Stimulated activated CD4-positive, alpha-beta T cell treated with anti-CD3 and anti-CD28 coated beads, Interleukin-2, amount 100 ng/mL, for 24 hours (primary cell): ENCODE data around the gene HERC2.
"Not testable (repeated sequence)": the region's sequence is repeated elsewhere in the genome, so short reads cannot be mapped to it uniquely, and the experiment has no call there.

Source experiments
- DNase-seq, 2 donors: peaks; one replicate each; pipeline ENCODE4 v3.0.0-alpha.2; 2020

Gene HERC2

DNA sequence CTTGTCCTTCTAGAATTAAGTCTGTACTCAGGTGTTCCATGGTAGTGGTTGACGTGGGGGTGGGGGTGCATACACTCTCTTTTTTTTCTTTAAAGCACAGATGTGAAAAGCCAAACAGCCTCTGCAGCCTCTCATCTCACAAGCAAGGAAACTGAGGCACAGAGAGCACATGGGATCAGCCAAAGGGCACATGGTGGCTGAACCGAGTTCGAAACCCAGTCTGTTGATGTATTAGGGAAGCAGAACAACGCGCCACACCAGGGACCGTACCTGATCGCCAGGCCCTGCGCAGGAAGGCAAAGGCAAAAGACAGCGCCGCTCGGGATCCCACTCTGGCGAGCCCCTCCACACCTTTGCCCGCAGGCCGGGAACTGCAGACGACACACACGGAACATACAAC is 47.3 kb downstream of the HERC2 start:
- DNase-seq: no peak

GRCh38 chr15:28273873-28274610 is 47.9 kb downstream of the HERC2 start:
- DNase-seq: no peak

- DNase-seq: no peak
Observed at GRCh38 chr15:28273468-28273867, 48.5 kb downstream of the HERC2 start.

DNA sequence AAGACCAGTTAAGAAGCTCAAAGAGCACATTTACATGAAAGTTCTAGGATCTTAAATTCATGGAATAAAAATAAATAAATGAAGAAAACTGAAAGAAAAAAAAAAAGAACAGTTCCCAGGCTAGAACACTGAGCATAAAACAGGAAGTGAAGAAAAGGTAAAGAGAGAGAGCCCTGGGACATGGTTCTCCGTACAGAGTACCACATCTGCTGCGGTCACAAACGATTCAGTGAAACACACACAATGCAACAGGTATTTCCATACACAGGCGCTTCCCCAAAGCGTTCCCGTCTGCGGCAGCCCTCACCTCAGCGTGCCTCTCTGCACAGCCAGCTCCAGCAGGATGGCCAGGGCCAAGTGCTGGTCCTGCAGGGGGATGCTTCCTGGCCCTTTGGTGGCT is 49.4 kb downstream of the HERC2 start:
- DNase-seq: no peak

- DNase-seq: no peak
Observed at GRCh38 chr15:28271697-28272260, 50.2 kb downstream of the HERC2 start.

DNA sequence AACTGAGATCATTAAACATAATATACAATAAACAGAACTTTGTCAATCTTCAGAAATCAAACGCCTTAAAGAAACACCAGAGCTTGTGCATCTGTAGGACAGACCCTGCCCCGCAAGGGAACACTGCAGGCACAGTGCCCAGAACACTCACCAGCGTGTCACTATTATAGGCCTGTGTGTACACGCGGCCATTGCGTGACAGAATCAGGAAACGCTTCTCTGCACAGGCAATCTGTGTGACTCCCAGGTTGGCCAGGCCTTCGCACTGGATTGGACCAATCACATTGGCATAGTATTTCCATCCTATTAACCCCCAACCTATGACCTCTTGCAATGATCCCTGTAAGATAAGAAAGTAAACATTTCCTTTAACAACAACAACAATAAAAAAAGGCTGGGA is 52.9 kb downstream of the HERC2 start:
- DNase-seq: no peak

GRCh38 chr15:28267727-28268126 is 54.3 kb downstream of the HERC2 start:
- no peak for DNase-seq

GRCh38 chr15:28265334-28266019 is 56.5 kb downstream of the HERC2 start:
- DNase-seq: no peak

GRCh38 chr15:28264166-28264565 is 57.8 kb downstream of the HERC2 start:
- no peak for DNase-seq

DNA sequence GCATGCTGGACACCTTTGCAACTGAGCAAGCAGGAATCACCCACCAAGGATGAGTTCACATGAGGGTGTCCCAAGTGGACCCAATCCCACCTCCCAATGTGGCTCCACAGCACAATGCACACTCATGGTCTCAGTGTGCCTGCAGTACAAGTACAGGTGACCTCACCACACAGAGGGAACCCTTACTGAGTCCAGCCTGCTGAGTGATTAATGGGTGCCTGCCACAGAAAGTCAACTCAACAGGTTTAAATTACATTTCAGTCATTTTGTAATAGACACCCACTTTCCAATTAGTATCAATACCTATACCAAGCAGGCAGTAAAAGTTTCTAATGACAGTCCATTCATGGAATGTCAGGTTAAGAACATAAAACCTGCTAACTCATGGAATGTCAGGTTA is 59.5 kb downstream of the HERC2 start:
- no peak for DNase-seq

GRCh38 chr15:28260722-28261121 is 61.3 kb downstream of the HERC2 start:
- DNase-seq: no peak

GRCh38 chr15:28260317-28260716 is 61.7 kb downstream of the HERC2 start:
- no peak for DNase-seq

GRCh38 chr15:28255965-28256364 is 66.0 kb downstream of the HERC2 start:
- DNase-seq: no peak

GRCh38 chr15:28252831-28253230 is 69.1 kb downstream of the HERC2 start:
- no peak for DNase-seq

DNA sequence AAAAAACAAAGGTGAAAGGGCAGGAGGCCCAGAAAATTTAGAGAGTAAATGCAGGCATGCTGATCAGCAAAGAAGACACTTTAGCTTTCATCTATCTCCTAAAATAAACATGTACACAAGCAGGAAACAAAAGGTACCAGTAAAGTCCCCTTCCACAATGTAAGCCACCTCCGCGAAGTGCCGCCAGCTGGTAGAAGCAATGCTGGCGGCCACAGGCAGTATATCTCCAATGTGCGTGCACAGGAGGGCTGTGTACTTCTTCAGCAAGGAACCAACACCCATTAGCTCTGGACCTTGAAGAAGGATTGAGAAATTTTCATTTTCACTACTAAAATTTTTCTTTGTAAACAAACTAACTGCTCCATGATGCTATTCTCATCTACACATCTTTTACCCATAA is 75.4 kb downstream of the HERC2 start:
- DNase-seq: no peak

GRCh38 chr15:28243901-28244300 is 78.1 kb downstream of the HERC2 start:
- no peak for DNase-seq

DNA sequence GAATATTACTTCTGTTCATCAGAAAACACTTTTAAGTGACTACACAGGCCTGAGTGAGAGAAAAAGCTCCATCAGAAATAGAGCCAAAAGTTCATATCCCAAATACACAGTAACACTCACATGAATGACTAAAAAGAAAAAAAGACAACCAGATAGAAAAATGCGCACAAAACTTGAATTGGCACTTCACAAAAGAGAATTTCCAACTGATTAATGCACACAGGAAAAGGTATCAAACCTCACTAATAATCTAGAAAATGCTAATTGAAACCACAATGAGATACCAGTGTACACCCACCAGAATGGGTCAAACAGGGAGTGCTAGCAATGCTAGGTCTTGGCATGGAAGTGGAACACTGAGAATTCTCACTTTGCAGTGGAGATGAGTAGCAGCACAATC is 78.6 kb downstream of the HERC2 start:
- DNase-seq: no peak

- not testable (repeated sequence) for DNase-seq
Observed at GRCh38 chr15:28238296-28238695, 83.7 kb downstream of the HERC2 start.

DNA sequence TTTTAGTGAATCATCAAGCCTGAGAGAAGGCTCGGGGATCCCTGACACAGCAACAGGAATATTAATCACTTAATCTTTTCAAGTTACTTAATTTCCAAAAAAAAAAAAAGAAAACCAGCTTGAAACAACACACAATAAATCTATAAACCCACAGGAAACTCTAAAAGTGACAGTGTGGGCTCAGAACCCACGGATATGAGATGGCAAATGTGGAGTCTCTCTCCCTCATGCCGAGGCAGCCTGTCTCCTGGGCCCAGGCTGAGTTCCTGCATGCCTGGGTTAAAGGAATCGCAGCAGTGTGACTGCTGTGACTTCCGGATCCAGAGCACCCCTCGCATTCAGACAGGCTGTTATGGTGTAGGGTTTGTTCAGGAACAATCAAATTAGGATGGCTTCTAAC is 90.2 kb downstream of the HERC2 start:
- not testable (repeated sequence) for DNase-seq

- not testable (repeated sequence) for DNase-seq
Observed at GRCh38 chr15:28231336-28231735, 90.6 kb downstream of the HERC2 start.

DNA sequence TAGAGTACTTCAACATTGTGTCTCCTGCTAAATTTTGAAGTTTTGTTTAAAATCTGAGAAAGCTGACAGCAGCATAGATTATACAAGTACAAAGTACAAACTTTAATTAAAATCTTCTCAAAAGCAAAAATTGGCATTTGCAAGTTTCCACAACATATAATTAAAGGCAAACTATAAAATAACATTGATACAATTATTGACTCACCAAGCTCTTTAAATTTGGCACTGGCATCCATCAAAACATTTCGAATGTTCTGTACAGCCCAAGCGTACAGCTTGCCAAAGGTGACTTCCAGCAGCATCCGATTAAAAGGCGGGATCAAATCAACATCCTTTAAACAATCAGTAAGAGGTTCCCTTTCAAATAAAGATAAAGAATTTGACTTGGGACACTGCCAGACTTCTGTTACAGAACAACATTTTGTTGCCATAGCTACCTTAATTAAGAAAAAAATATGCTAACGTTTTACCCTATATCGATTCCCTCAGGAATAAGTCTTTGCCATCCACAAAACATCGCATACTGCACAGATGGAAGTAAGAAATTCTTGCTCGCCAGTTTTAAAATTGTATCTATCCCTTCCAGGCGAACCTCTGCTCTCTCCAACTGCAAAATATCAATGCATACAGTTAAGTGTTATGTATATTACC is 92.9 kb downstream of the HERC2 start:
- DNase-seq: not testable (repeated sequence)

- no peak for DNase-seq
Observed at GRCh38 chr15:28228096-28228495, 93.9 kb downstream of the HERC2 start.

GRCh38 chr15:28227303-28227702 is 94.7 kb downstream of the HERC2 start:
- not testable (repeated sequence) for DNase-seq

- not testable (repeated sequence) for DNase-seq
Observed at GRCh38 chr15:28222612-28223011, 99.4 kb downstream of the HERC2 start.
